ENCODE results near the gene AACS.

AACS gene

DNA sequence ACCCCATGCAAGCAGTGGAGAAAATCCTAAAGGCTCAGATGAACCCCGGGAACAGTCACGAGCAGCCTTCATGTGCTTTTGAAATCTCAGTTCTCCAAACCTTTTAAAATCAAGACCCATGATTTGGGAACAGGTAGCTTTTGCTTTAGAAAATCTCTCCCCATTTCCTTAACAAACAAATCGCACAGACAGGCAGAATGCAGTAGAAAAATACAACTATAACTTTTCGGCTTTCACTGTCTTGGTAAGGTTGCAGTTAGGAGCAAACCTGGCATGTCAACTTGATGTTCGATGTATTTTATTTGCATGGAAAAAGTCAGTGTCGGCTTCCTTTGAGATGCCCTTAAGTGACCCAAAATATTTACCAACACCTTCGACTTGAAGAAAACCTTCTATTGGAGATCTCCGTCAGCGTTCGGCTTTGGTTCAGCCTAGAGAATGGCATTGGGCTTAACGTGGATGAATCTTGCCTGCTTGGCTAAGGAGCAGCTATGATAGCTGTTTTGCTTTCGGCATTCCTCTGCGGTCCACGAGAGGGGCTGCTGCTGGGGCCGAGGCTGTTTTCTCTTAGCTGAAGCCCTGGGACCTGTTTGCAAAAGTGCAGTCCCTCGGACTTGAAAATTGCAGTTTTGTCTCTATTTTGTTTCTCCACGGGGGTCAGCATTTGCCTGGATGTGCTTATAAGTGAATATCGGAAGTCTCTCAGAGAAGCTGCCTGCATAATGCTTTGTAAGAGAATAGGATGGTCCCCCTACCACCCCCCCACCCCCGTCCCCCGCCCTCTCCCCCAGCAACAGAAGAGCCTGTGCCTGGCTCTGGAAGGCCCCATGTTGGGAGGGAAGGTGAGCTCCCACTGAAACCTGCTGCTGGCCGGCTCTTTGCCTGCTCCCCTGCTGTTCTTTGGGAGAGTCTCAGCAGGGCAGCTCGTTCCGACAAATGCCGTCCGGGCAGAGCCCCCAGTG lies 122.8 kb downstream of the AACS start:
- no peak for DNase-seq

- no peak for DNase-seq
Observed at GRCh38 chr12:125189015-125189414, 123.8 kb downstream of the AACS start.

DNA sequence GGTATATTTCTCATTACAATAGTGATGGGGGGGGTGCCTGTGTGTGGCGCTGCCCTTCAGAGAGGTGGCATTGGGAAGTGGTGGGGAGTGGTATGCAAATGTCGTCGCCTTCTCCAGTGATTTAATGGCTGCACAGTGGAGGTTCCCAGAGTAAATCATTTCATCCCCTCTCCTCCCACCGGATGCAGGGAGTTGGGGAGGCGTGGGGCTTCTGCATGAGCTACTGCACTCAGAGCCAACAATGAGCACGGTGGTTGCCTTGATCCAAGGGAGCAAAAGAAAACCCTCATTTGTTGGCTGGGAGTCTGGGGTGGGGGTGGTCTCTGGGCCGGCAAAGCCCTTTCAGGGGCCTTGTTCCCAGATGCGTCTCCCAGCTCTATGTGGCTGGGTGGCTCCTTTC lies 124.3 kb downstream of the AACS start:
- no peak for DNase-seq

DNA sequence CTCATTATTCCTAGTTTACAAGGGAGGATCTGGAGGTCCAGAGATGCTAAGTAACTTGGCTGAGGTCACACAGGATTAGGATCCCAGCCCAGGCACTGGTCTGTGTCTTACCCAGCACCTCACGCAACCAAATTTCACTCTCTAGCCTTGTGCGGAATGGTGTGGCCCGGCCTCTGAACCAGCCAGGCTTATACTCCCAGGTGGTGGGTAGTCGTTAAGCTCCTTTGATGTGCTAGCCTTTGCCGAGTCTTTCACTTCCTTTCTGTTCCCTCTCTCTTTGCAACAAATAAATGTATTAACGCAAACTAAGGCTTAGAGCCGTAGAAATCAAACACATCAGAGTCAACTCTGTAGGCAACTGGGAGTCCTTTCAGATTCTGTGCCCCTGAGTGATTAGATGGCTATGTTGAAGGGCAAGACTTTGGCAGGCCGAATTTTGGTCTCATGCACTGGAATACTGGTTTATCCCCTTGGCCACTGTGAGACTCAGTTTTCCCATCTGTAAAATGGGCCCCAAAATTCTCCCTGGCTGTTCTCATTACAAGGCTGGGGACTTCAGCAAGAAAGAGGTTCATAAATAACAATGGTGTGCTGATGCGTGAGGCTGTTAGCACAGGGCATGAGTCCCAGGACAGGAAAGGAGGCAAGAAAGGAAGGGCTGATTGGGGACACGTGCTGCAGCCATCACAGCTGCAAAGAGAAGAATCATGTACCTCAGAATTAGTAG lies 126.3 kb downstream of the AACS start:
- no peak for DNase-seq

- DNase-seq, result no peak
Observed at GRCh38 chr12:125192690-125193221, 127.5 kb downstream of the AACS start.

Data from activated CD4-positive, CD25-positive, alpha-beta regulatory T cell (primary cell).